Right renal cortex interstitium (tissue), 3 donors: ENCODE results near the gene HIP1R. TPM values are rescaled to one million over a fixed set of nuclear protein-coding genes. Genes with fewer than 3 reads are reported as not detected.

Experiments
- DNase-seq, 3 donors: peaks; one replicate each; pipeline ENCODE4 v3.0.0-alpha.2; 2013; ENCODE audit warnings: low read depth in 3 of 3, low spot score in 2 of 3
- polyA plus RNA-seq, 3 donors: library from polyadenylated mRNA; unstranded; fragments of 120-200 nt; gene quantifications; one replicate each; pipeline ENCODE4 v1.2.1, GENCODE V29; 2013; ENCODE audit not compliant: insufficient read length in 3 of 3

Gene HIP1R
- polyA plus RNA-seq, 3 donors: 54.6 to 56.9 (median 55.0) TPM

DNA sequence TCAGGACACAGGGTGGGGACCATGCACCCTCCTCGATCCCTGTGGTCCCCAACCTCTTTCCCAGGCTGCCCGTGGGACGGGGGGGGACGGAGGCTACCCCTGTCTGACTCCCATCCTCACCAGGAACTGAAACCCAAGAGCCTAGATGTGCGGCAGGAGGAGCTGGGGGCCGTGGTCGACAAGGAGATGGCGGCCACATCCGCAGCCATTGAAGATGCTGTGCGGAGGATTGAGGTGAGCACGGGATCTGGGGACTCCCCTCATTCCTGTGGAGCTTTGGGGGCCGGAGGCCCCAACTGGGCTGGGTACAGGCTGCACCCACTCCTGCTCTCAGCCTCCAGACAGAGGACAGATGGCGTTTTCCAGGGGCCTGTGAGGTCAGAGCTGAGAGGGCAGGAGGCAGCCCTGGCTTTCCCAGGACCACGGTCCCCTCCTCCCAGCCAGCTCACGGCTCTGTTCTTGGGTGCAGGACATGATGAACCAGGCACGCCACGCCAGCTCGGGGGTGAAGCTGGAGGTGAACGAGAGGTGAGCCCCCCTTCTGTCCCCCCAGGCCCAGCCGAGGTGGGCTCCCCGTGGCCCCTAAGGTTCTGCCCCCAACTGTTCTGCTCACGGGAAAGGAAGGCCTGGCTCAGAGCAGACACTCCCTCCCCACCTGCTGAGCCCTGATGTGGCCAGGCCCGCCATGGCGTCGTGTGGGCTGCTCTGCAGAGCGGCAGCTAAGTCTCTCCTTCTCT lies 24.2 kb downstream of the HIP1R start:
- no peak for DNase-seq

GRCh38 chr12:122860040-122860853 lies 25.0 kb downstream of the HIP1R start:
- no peak for DNase-seq

DNA sequence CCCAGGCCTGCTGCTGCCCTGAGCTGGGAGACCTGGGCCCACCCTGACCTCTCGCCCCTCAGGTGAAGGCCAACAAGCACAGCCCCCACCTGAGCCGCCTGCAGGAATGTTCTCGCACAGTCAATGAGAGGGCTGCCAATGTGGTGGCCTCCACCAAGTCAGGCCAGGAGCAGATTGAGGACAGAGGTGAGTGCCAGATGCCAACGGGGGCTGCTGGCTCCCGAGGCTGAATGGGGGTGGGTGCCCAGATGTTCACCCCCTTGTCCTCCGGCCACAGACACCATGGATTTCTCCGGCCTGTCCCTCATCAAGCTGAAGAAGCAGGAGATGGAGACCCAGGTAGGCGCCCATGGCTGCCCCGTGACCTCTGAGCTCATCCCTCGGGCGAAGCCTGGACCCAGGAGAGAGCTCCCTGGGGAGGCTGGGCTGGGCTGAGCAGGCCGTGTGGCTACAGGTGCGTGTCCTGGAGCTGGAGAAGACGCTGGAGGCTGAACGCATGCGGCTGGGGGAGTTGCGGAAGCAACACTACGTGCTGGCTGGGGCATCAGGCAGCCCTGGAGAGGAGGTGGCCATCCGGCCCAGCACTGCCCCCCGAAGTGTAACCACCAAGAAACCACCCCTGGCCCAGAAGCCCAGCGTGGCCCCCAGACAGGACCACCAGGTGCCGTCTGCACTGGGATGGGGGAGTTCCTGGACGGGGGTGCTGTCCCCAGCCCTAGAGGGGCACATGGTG lies 25.8 kb downstream of the HIP1R start:
- DNase-seq: no peak

DNA sequence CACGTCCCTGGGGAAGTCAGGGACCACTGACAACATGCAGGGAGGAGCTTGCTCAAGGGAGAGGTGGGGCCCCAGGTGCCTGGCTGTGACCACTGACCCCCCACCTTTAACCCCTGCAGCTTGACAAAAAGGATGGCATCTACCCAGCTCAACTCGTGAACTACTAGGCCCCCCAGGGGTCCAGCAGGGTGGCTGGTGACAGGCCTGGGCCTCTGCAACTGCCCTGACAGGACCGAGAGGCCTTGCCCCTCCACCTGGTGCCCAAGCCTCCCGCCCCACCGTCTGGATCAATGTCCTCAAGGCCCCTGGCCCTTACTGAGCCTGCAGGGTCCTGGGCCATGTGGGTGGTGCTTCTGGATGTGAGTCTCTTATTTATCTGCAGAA lies 26.3 kb downstream of the HIP1R start:
- no peak for DNase-seq

GRCh38 chr12:122862110-122862634 lies 26.9 kb downstream of the HIP1R start:
- DNase-seq: no peak

DNA sequence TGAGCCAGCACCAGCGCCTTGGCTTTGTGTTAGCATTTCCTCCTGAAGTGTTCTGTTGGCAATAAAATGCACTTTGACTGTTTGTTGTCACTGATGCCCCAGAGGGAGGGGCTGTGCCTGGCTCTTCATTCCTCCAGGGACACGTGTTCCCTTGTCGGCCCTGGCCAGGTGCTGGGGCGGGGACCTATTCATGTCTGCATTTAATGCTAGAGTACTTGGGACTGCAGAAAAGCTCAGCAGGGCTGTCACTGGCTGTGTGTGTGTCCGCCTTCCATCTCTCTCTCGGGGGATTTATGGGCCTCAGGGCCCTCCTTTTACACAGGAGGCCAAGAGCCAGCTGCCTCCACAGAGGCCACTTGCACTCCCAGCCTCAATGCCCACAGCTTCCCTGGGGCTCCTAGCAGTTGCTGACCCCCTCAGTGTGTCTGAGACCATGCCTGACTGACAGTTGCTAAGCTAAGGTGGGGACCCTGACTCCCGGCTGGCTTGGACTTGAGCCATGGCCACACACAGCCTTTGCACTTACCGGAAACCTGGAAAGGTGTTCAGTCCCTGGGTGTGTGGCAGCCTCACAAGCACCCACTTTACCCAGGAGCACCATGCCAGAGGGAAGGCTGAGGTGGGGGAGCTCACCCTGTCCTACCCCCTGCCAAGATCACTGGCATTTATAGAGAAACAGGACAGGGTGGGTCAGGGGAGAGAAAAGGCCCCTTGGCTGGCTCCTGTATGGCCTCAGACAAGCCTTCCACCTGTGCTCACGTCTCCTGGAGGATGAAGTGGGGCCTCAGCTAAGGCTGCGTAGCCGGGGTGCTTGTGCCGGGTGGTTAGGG lies 27.8 kb downstream of the HIP1R start:
- DNase-seq: no peak

DNA sequence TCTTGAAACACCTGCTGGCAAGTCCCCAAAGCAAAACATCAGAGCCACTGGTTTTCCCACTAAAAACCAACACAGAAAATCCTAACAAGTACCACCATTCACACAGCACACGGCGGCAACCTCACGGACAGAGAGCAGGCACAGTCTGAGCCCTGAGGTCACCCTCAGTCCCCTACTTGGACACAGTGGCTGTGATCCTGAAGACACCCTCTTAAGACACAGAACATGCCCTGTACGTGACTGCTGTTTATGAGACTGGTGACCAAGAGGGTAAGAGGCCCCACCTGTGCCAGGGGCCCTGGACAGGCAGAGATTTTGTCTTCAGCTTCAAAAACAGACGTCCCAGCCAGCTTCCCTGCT lies 29.6 kb downstream of the HIP1R start:
- no peak for DNase-seq

- no peak for DNase-seq
These were observed 30.3 kb downstream of the HIP1R start for GRCh38 chr12:122865268-122866231.

- no peak for DNase-seq
These were observed 31.1 kb downstream of the HIP1R start for GRCh38 chr12:122866379-122866778.

GRCh38 chr12:122866950-122867607 lies 31.8 kb downstream of the HIP1R start:
- no peak for DNase-seq

GRCh38 chr12:122867691-122868461 lies 32.6 kb downstream of the HIP1R start:
- no peak for DNase-seq

- no peak for DNase-seq
These were observed 33.4 kb downstream of the HIP1R start for GRCh38 chr12:122868471-122869177.

- DNase-seq: no peak
These were observed 34.1 kb downstream of the HIP1R start for GRCh38 chr12:122869207-122869973.

DNA sequence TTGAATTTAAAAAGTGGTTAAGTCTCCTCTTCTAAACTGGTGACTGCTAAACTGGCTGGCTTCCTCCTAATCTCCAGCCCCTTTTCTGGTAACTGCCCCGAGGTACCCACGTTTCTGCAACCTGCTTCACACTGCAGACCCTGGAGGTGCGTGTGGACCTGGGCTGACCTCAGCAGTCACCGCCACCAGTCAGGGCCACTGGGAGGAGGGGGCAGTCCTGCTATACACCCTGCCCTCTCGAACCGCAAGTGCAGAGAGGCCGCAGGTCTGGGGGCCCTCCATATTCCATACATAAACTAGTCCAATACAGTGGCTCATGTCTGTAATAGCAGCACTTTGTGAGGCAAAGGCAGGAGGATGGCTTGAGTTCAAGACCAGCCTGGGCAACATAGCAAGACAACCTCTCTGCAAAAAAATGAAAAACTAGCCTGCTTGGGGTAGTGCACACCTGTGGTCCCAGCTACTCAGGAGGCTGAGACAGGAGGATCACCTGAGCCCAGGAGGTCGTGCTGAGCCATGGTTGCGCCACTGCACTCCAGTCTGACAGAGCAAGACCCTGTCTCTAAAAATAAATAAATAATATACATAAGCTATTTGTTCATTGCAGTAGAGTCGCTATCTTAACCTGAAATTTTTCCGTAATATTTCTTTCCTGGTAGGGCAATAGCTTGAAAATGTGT lies 35.0 kb downstream of the HIP1R start:
- no peak for DNase-seq

GRCh38 chr12:122870867-122871664 lies 35.8 kb downstream of the HIP1R start:
- DNase-seq: no peak
